ENCODE results near the gene NCAM1.

GRCh38 chr11:113124006-113124405 is 162.8 kb downstream of the NCAM1 start:
- TF ChIP-seq ZNF274 (IDR thresholded peaks at IDR 0.05; ENCODE audit: low read depth, low read length) (no peak), YY1 (IDR thresholded peaks at IDR 0.05; ENCODE audit: insufficient read depth, insufficient read length) (no peak)
